ENCODE data around the gene GPR158.

DNA sequence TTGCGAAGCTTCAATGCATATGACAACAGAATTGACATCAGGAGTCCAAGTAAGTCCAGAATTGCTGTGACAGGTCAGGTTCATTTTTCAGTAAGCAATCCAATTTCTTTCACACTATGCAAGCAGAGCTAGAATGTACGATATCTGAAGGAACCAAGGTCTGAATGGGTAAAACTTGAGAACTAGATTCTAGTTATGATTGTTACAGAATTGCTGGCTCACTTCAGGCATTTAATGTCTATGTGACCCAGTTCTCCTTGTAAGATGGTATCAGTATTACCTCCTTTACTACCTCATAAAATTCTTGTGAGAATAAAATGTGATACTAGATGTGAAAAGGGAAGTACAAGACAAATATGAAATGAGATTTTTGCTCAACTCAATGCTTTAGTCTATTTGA lies 159.6 kb downstream of the GPR158 start:
- TF ChIP-seq, protein P1, sequence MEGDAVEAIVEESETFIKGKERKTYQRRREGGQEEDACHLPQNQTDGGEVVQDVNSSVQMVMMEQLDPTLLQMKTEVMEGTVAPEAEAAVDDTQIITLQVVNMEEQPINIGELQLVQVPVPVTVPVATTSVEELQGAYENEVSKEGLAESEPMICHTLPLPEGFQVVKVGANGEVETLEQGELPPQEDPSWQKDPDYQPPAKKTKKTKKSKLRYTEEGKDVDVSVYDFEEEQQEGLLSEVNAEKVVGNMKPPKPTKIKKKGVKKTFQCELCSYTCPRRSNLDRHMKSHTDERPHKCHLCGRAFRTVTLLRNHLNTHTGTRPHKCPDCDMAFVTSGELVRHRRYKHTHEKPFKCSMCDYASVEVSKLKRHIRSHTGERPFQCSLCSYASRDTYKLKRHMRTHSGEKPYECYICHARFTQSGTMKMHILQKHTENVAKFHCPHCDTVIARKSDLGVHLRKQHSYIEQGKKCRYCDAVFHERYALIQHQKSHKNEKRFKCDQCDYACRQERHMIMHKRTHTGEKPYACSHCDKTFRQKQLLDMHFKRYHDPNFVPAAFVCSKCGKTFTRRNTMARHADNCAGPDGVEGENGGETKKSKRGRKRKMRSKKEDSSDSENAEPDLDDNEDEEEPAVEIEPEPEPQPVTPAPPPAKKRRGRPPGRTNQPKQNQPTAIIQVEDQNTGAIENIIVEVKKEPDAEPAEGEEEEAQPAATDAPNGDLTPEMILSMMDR (conservative IDR thresholded peaks at IDR 0.05), result no peak
- no peak for TF ChIP-seq EZH2 (IDR thresholded peaks at IDR 0.05; ENCODE audit: low read depth)
